GM21447 (cell line): ENCODE results near the gene SNAP25.

Experiments
- ATAC-seq: cut with Tn5 transposase; IDR thresholded peaks from one replicate; pipeline ENCODE4 v1.9.1; 2021; ENCODE audit not compliant: unreplicated experiment

Gene SNAP25

GRCh38 chr20:10261702-10262101, 43.1 kb downstream of the SNAP25 start:
- no peak for ATAC-seq

- no peak for ATAC-seq
These were observed 44.9 kb downstream of the SNAP25 start for GRCh38 chr20:10263385-10264165.

- no peak for ATAC-seq
These were observed 45.5 kb downstream of the SNAP25 start for GRCh38 chr20:10264166-10264558.

GRCh38 chr20:10268636-10269035, 50.0 kb downstream of the SNAP25 start:
- no peak for ATAC-seq

- ATAC-seq = no peak
These were observed 52.0 kb downstream of the SNAP25 start for GRCh38 chr20:10270630-10271029.

GRCh38 chr20:10271494-10272219, 53.0 kb downstream of the SNAP25 start:
- ATAC-seq = no peak

- no peak for ATAC-seq
These were observed 58.4 kb downstream of the SNAP25 start for GRCh38 chr20:10276878-10277580.

GRCh38 chr20:10277616-10278015, 59.0 kb downstream of the SNAP25 start:
- ATAC-seq = no peak

GRCh38 chr20:10278412-10278811, 59.8 kb downstream of the SNAP25 start:
- no peak for ATAC-seq

- no peak for ATAC-seq
These were observed 61.6 kb downstream of the SNAP25 start for GRCh38 chr20:10280018-10280908.

GRCh38 chr20:10281911-10282310, 63.3 kb downstream of the SNAP25 start:
- ATAC-seq = no peak

GRCh38 chr20:10282979-10283456, 64.4 kb downstream of the SNAP25 start:
- no peak for ATAC-seq

GRCh38 chr20:10286356-10286755, 67.7 kb downstream of the SNAP25 start:
- ATAC-seq = no peak

- ATAC-seq = no peak
These were observed 69.8 kb downstream of the SNAP25 start for GRCh38 chr20:10288421-10288820.

GRCh38 chr20:10288954-10289646, 70.5 kb downstream of the SNAP25 start:
- no peak for ATAC-seq

GRCh38 chr20:10291568-10292248, 73.1 kb downstream of the SNAP25 start:
- no peak for ATAC-seq

GRCh38 chr20:10297223-10297622, 78.6 kb downstream of the SNAP25 start:
- no peak for ATAC-seq

- ATAC-seq = no peak
These were observed 79.1 kb downstream of the SNAP25 start for GRCh38 chr20:10297684-10298240.
